Measurements from ENCODE around the gene CKAP5. TPM values are rescaled to one million over a fixed set of nuclear protein-coding genes. Genes with fewer than 3 reads are reported as not detected.

Gene CKAP5
- total RNA-seq (2021; ENCODE audit: unreplicated experiment) = 166 TPM
- polyA plus RNA-seq (2012) = 108 and 127 TPM in 2 replicates
- percentile 90 among the genes with signal in this experiment for Bru-seq, nascent RNA
- BruChase-seq, experiment 1, labeled RNA remaining after a 6-hour chase = percentile 94 among the genes with signal in this experiment
- BruChase-seq, experiment 2, labeled RNA remaining after a 2-hour chase = percentile 88 among the genes with signal in this experiment
- long read RNA-seq, full-length matches to known transcripts = 28 of 114 reads
- long read RNA-seq, partial matches to known transcripts = 53 of 114 reads
- long read RNA-seq, other reads (novel, unspliced or antisense) = 33 of 114 reads

DNA sequence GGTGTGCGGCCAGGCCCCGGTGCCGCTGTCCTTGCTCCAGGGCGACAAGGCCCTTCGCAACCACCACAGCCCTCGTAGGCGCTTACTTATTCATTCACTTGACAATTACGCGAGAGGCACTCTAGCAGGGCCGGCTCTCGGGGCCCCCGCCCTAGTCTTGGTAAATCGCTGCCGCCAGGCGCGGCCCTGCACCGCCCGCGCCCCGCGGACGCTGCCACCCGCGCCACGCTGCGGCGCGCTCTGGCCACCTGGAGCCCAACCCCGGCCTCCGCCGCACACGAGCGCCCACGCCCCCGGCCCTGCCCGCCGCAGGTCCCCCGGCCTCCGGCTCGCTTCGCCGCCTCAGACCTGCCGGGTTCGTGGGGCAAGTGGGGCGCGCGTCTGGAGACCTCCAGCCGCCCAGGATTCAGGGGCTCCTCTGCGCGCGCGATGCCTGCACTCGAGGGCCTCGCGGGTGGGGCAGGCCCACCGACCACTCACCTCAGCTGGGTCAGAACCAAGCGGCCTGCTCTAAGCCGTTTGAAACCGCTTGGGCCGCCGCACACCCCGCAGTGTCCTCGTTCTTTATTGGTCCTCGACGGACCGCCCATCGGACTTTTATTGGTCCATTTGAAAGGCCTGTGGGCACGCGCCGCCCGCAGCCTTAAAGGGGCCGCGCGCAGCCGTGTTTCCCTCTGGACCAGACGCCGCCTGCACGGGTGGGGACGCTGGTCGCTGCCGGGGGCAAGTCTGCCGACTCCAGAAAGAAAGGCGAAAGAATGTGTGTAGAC, at the start of gene CKAP5:
TSS of gene CKAP5 (minus strand) at position 541 of the 770 bp plus-strand sequence. CDS start 25,049 bp downstream, outside the sequence.
- Histone ChIP-seq H3K9me2 (ENCODE audit: insufficient read depth) (no peaks in the 10 kb centered on the region), H3K79me2 (ENCODE audit: insufficient read depth, low read length) (peaks cover 52% of the 10 kb centered on the region), H3K27me3 (ENCODE audit: insufficient read depth, low read length) (no peaks in the 10 kb centered on the region), H3K4me3 (replicated peaks in 1 of 2; ENCODE audit: low read depth in 1 of 2, low read length in 2 of 2) (peak within 1 kb of the TSS; percentile 58 to 96), H3K27ac (ENCODE audit: low read depth, low read length) (peak within 1 kb of the TSS; percentile 86), H3K9me3 (ENCODE audit: control insufficient read depth in 1 of 2, insufficient read depth in 1 of 2, low read depth in 1 of 2, low read length in 2 of 2) (no peaks in the 10 kb centered on the region), H3K4me2 (ENCODE audit: low read length) (peak within 1 kb of the TSS; percentile 81), H4K20me1 (ENCODE audit: insufficient read depth) (no peaks in the 10 kb centered on the region), H3K9ac (ENCODE audit: low read length) (peak within 1 kb of the TSS; percentile 91), H2AFZ (ENCODE audit: low read depth, low read length, poor library complexity, severe bottlenecking) (peak within 1 kb of the TSS; percentile 45), H3K4me1 (ENCODE audit: control insufficient read depth in 1 of 2, insufficient read depth in 2 of 2, low read length in 2 of 2) (peaks cover 13 to 16% of the 10 kb centered on the region in 2 experiments; a peak in 2 of 4 replicates), H3K36me3 (ENCODE audit: control insufficient read depth in 1 of 2, insufficient read depth in 2 of 2, low read length in 2 of 2) (peaks cover 0 to 2% of the 10 kb centered on the region in 2 experiments; a peak in 1 of 4 replicates)
- ChIA-PET POLR2A (no interaction called here), CTCF (no interaction called here), RAD21 (ENCODE audit: low non-redundant PET in 1 of 2, low total read pairs in 2 of 2, uncharacterized antibody in 2 of 2, unreplicated experiment in 2 of 2) (no interaction called here)
- no TSS peak for BruUV-seq (replicated peaks)
- intact Hi-C loops (cut with micrococcal nuclease) = no loop called here
- DNase-seq (ENCODE audit: low read depth, low spot score) (peak; percentile 73), ATAC-seq (peak; percentile 91)
- TF ChIP-seq ELF1 (IDR thresholded peaks at IDR 0.05; ENCODE audit: borderline replicate concordance, low read depth) (no peak), TCF7L2 (IDR thresholded peaks at IDR 0.05; ENCODE audit: borderline replicate concordance, extremely low read depth, insufficient read depth, insufficient read length) (peak; percentile 90), POLR2AphosphoS5 (IDR thresholded peaks at IDR 0.05; ENCODE audit: low read depth, low read length) (peak; percentile 84), SIN3A (IDR thresholded peaks at IDR 0.05; ENCODE audit: low read depth) (peak; percentile 80), SP1 (IDR thresholded peaks at IDR 0.05; ENCODE audit: low read depth) (peak; percentile 99), ZFX (IDR thresholded peaks at IDR 0.05) (peak; percentile 98), CBX3 (IDR thresholded peaks at IDR 0.05; ENCODE audit: low read depth) (0 out of 2 replicates have a peak, but pooled peaks have one; percentile 8)
- TF ChIP-seq, protein P1, sequence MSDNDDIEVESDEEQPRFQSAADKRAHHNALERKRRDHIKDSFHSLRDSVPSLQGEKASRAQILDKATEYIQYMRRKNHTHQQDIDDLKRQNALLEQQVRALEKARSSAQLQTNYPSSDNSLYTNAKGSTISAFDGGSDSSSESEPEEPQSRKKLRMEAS (IDR thresholded peaks at IDR 0.05) = peak; percentile 91
- TF ChIP-seq, protein P2, sequence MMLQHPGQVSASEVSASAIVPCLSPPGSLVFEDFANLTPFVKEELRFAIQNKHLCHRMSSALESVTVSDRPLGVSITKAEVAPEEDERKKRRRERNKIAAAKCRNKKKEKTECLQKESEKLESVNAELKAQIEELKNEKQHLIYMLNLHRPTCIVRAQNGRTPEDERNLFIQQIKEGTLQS (IDR thresholded peaks at IDR 0.05) = no peak
